HG02852 (cell line): ENCODE measurements around the gene OGA.

ENCODE experiments used
- ATAC-seq: cut with Tn5 transposase; IDR thresholded peaks from one replicate; pipeline ENCODE4 v1.9.1; 2021; ENCODE audit warnings: mild to moderate bottlenecking, moderate library complexity; ENCODE audit not compliant: unreplicated experiment

The OGA gene

GRCh38 chr10:101762736-101763135 lies 55.5 kb downstream of the OGA start:
- no peak for ATAC-seq

GRCh38 chr10:101761226-101761625 lies 57.0 kb downstream of the OGA start:
- no peak for ATAC-seq

GRCh38 chr10:101760510-101760909 lies 57.7 kb downstream of the OGA start:
- ATAC-seq, result no peak

GRCh38 chr10:101759309-101760247 lies 58.7 kb downstream of the OGA start:
- ATAC-seq, result no peak

- no peak for ATAC-seq
Measured at GRCh38 chr10:101758858-101759257, 59.4 kb downstream of the OGA start.

GRCh38 chr10:101752241-101752640 lies 66.0 kb downstream of the OGA start:
- no peak for ATAC-seq

- no peak for ATAC-seq
Measured at GRCh38 chr10:101749047-101750016, 68.9 kb downstream of the OGA start.

- ATAC-seq, result no peak
Measured at GRCh38 chr10:101748496-101748895, 69.7 kb downstream of the OGA start.

- no peak for ATAC-seq
Measured at GRCh38 chr10:101745074-101745696, 73.1 kb downstream of the OGA start.

GRCh38 chr10:101744267-101744666 lies 74.0 kb downstream of the OGA start:
- no peak for ATAC-seq

GRCh38 chr10:101741938-101742337 lies 76.3 kb downstream of the OGA start:
- ATAC-seq, result no peak

GRCh38 chr10:101736666-101737065 lies 81.6 kb downstream of the OGA start:
- ATAC-seq, result no peak
